Spleen (tissue), 7 donors: ENCODE results near the gene RAP1GAP.

Experiments used
- POLR2A ChIP-seq, 3 donors: fragments of 450-650 bp; IDR thresholded peaks; one replicate each; pipeline ENCODE4 v1.5.1; 2017; ENCODE audit warnings: antibody characterized with exemption in 3 of 3, mild to moderate bottlenecking in 1 of 3
- TF ChIP-seq, protein P1 (sequence below), 11 experiments: fragments of 200-600 bp in 7 of 11; fragments of 450-650 bp in 4 of 11; sonication (generic) in 4 of 11; IDR thresholded peaks in 8 of 11; conservative IDR thresholded peaks in 3 of 11; 1 replicate in 7 of 11; 2 replicates in 4 of 11; pipeline versions ENCODE4 v1.4.0 to v1.8.0; 2016 to 2021; ENCODE audit warnings: antibody characterized with exemption in 11 of 11, inconsistent platforms in 4 of 11, mild to moderate bottlenecking in 1 of 11
- donor health status: DM: no; HTN: no; CAD: no; lungs with moderate emphysema.
- donor health status: DM: no; HTN: no; CAD: no.
- donor health status: DM: no; HTN: no; CAD: no.

DNA sequence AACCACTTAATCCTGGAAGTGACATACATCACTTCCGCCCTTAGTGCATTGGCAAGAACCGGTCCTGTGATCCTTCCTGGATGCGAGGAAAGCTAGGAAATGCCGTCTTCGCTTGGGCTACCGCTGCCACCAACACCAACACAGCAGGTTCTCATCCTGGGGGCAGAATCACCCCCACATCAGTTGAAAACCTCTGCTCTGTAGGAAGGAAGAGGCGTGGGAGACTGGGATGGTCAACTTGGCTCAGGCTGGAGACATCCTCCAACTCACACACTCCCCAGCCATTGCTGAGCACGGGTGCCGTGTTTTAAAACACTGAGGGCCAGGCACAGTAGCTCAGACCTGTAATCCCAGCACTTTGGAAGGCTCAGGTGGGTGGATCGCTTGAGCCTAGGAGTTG, 85.1 kb downstream of the RAP1GAP start:
- TF ChIP-seq, protein P1, sequence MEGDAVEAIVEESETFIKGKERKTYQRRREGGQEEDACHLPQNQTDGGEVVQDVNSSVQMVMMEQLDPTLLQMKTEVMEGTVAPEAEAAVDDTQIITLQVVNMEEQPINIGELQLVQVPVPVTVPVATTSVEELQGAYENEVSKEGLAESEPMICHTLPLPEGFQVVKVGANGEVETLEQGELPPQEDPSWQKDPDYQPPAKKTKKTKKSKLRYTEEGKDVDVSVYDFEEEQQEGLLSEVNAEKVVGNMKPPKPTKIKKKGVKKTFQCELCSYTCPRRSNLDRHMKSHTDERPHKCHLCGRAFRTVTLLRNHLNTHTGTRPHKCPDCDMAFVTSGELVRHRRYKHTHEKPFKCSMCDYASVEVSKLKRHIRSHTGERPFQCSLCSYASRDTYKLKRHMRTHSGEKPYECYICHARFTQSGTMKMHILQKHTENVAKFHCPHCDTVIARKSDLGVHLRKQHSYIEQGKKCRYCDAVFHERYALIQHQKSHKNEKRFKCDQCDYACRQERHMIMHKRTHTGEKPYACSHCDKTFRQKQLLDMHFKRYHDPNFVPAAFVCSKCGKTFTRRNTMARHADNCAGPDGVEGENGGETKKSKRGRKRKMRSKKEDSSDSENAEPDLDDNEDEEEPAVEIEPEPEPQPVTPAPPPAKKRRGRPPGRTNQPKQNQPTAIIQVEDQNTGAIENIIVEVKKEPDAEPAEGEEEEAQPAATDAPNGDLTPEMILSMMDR (IDR thresholded peaks at IDR 0.05 in 8 of 11, conservative IDR thresholded peaks at IDR 0.05 in 3 of 11) = no peak
- no peak for TF ChIP-seq POLR2A (IDR thresholded peaks at IDR 0.05)
